ENCODE measurements around the gene DCTPP1.

- TF ChIP-seq CTCF (IDR thresholded peaks at IDR 0.05) (no peak), POLR2A (IDR thresholded peaks at IDR 0.05) (no peak)
Observed at GRCh38 chr16:30449116-30449435, 19.2 kb upstream of the DCTPP1 start.
